ENCODE measurements around the gene KSR1.
"Not testable (repeated sequence)": the region's sequence is repeated elsewhere in the genome, so short reads cannot be mapped to it uniquely, and the experiment has no call there.

Gene KSR1

GRCh38 chr17:27496437-27496943 is 40.2 kb downstream of the KSR1 start:
- DNase-seq: no peak

- no peak for DNase-seq
Observed at GRCh38 chr17:27496971-27497370, 40.7 kb downstream of the KSR1 start.

GRCh38 chr17:27497696-27498095 is 41.4 kb downstream of the KSR1 start:
- DNase-seq: no peak

- DNase-seq: no peak
Observed at GRCh38 chr17:27498615-27499309, 42.5 kb downstream of the KSR1 start.

GRCh38 chr17:27499451-27500265 is 43.4 kb downstream of the KSR1 start:
- no peak for DNase-seq

GRCh38 chr17:27501338-27501737 is 45.1 kb downstream of the KSR1 start:
- not testable (repeated sequence) for DNase-seq

GRCh38 chr17:27502526-27503324 is 46.5 kb downstream of the KSR1 start:
- DNase-seq: no peak

- no peak for DNase-seq
Observed at GRCh38 chr17:27503611-27504010, 47.4 kb downstream of the KSR1 start.

- no peak for DNase-seq
Observed at GRCh38 chr17:27504188-27504995, 48.1 kb downstream of the KSR1 start.

GRCh38 chr17:27506348-27507218 is 50.3 kb downstream of the KSR1 start:
- no peak for DNase-seq

- no peak for DNase-seq
Observed at GRCh38 chr17:27511168-27511883, 55.1 kb downstream of the KSR1 start.

GRCh38 chr17:27512031-27512430 is 55.8 kb downstream of the KSR1 start:
- no peak for DNase-seq

- DNase-seq: no peak
Observed at GRCh38 chr17:27512511-27513346, 56.5 kb downstream of the KSR1 start.

- no peak for DNase-seq
Observed at GRCh38 chr17:27513849-27514248, 57.6 kb downstream of the KSR1 start.

- no peak for DNase-seq
Observed at GRCh38 chr17:27514595-27515413, 58.6 kb downstream of the KSR1 start.

GRCh38 chr17:27518048-27518447 is 61.8 kb downstream of the KSR1 start:
- no peak for DNase-seq

- DNase-seq: no peak
Observed at GRCh38 chr17:27518545-27519521, 62.6 kb downstream of the KSR1 start.

- DNase-seq: no peak
Observed at GRCh38 chr17:27519550-27519949, 63.3 kb downstream of the KSR1 start.
